Suppressor macrophage treated with lipopolysaccharide for 4 hours (primary cell): ENCODE data around the gene EEF1A1.
A peak's percentile ranks its signal among the peaks of the same experiment; 100 is the strongest.

Experiments
- DNase-seq: peaks from one replicate; pipeline ENCODE4 v3.0.0-alpha.2; 2020

The EEF1A1 gene

GRCh38 chr6:73504160-73504559 lies 16.7 kb downstream of the EEF1A1 start:
- DNase-seq: no peak

- DNase-seq: peak; percentile 70
Measured at GRCh38 chr6:73503027-73503772, 17.6 kb downstream of the EEF1A1 start.

- DNase-seq: no peak
Measured at GRCh38 chr6:73497915-73498314, 22.9 kb downstream of the EEF1A1 start.

- no peak for DNase-seq
Measured at GRCh38 chr6:73491377-73491776, 29.5 kb downstream of the EEF1A1 start.

- no peak for DNase-seq
Measured at GRCh38 chr6:73487473-73487872, 33.4 kb downstream of the EEF1A1 start.

GRCh38 chr6:73484438-73484837 lies 36.4 kb downstream of the EEF1A1 start:
- DNase-seq: no peak

- no peak for DNase-seq
Measured at GRCh38 chr6:73481969-73482368, 38.9 kb downstream of the EEF1A1 start.

GRCh38 chr6:73477407-73477806 lies 43.4 kb downstream of the EEF1A1 start:
- no peak for DNase-seq

- DNase-seq: no peak
Measured at GRCh38 chr6:73476723-73477122, 44.1 kb downstream of the EEF1A1 start.

- DNase-seq: peak; percentile 75
Measured at GRCh38 chr6:73471686-73472290, 49.0 kb downstream of the EEF1A1 start.
